Activated CD8-positive, alpha-beta T cell treated with anti-CD3 and anti-CD28 coated beads for 36 hours (primary cell): ENCODE measurements around the gene TSPAN31. TPM values are rescaled to one million over a fixed set of nuclear protein-coding genes. Genes with fewer than 3 reads are reported as not detected.
A peak's percentile ranks its signal among the peaks of the same experiment; 100 is the strongest.

Source experiments
- ATAC-seq: fragments of 200-7000 bp; cut with Tn5 transposase; one replicate; pipeline ENCODE4 v1.10.0; 2021; ENCODE audit warnings: mild to moderate bottlenecking, moderate library complexity
- CTCF ChIA-PET: fragments of 350-600 bp; sonication (Branson Sonifier 250); formaldehyde crosslinking; loops from one replicate; lab custom pipeline; 2021; ENCODE audit warnings: antibody characterized with exemption; lab: Charles Lee
- POLR2A ChIA-PET: fragments of 350-600 bp; sonication (Branson Sonifier 250); formaldehyde crosslinking; loops from one replicate; lab custom pipeline; 2021; ENCODE audit warnings: antibody characterized with exemption; lab: Charles Lee
- DNase-seq: peaks from one replicate; pipeline ENCODE4 v3.0.0-alpha.2; 2020
- H3K27ac Mint-ChIP-seq: one replicate; pipeline ENCODE4 v1.8.0; 2021; ENCODE audit warnings: mild to moderate bottlenecking, mixed read lengths
- H3K27me3 Mint-ChIP-seq: one replicate; pipeline ENCODE4 v1.8.0; 2021; ENCODE audit warnings: mixed read lengths
- H3K36me3 Mint-ChIP-seq: one replicate; pipeline ENCODE4 v1.8.0; 2021; ENCODE audit warnings: low read depth, mixed read lengths
- H3K4me1 Mint-ChIP-seq: one replicate; pipeline ENCODE4 v1.8.0; 2021; ENCODE audit warnings: low read depth, mixed read lengths
- H3K4me3 Mint-ChIP-seq: one replicate; pipeline ENCODE4 v1.8.0; 2021; ENCODE audit warnings: mild to moderate bottlenecking, moderate library complexity, mixed read lengths
- H3K9me3 Mint-ChIP-seq: one replicate; pipeline ENCODE4 v1.8.0; 2021; ENCODE audit warnings: mixed read lengths
- CTCF ChIP-seq: fragments of 200-600 bp; IDR thresholded peaks from one replicate; pipeline ENCODE4 v1.8.0; 2022; ENCODE audit warnings: antibody characterized with exemption, mild to moderate bottlenecking
- intact Hi-C: fragments of 100-400 bp; cut with micrococcal nuclease; formaldehyde crosslinking; loops from one replicate; pipeline ENCODE4 v1.10.0; 2022
- total RNA-seq, 2 experiments: library from RNA; stranded (reverse); gene quantifications; one replicate each; pipeline ENCODE4 v1.2.3, GENCODE V29; 2021

Gene TSPAN31
- total RNA-seq, 2 experiments from 2014 or later: 6.9 to 7.5 TPM

DNA sequence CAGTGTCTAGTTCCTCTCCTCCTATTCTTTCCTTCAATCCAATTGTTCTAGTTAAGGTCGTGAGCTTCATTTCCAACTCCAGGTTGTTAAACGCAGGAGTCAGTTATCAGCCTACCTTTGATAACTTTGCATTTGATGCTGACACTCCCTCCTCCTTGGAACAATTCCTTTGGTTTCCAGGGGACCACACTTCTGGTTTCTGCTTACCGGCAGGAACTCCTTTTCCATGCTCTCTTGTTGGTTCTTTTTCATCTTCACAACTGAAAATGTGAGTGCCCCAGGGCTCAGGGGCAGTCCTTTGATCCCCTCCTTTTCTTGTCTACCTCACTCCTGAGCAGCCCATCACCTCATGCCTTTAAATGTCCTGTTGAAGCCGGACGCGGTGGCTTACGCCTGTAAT lies 32.5 kb downstream of the TSPAN31 start:
- H3K4me3 Mint-ChIP-seq: no peak overlapping the region
- peaks cover 17% of the 10 kb centered on the region for H3K4me1 Mint-ChIP-seq
- ChIA-PET POLR2A (no interaction called here), CTCF (interaction anchor here (13.4 kb wide), 1 partner anchor 14 kb away, joined by 122 read pairs; the partner anchor contains the start of gene CYP27B1)
- intact Hi-C loops: no loop called here
- ATAC-seq (no peak), DNase-seq (no peak)
- TF ChIP-seq CTCF: no peak
- H3K9me3 Mint-ChIP-seq: no peaks in the 10 kb centered on the region
- H3K27me3 Mint-ChIP-seq: no peaks in the 10 kb centered on the region
- H3K36me3 Mint-ChIP-seq: peaks cover 5% of the 10 kb centered on the region
- H3K27ac Mint-ChIP-seq: no peak overlapping the region

GRCh38 chr12:57777911-57778310 lies 33.1 kb downstream of the TSPAN31 start:
- ATAC-seq: no peak
- no peak for TF ChIP-seq CTCF
- Mint-ChIP-seq H3K9me3 (no peaks in the 10 kb centered on the region), H3K4me1 (peaks cover 21% of the 10 kb centered on the region), H3K36me3 (peaks cover 8% of the 10 kb centered on the region), H3K4me3 (no peak overlapping the region), H3K27ac (no peak overlapping the region), H3K27me3 (no peaks in the 10 kb centered on the region)
- no peak for DNase-seq
- ChIA-PET POLR2A (interaction anchor here (1.2 kb wide), 1 partner anchor 13 kb away, joined by 4 read pairs; no protein-coding TSS in a partner anchor), CTCF (interaction anchor here (0.7 to 13.4 kb wide), 2 partner anchors 14 to 22 kb away, joined by 3 to 122 read pairs; partner anchors contain the start of gene CYP27B1)
- intact Hi-C loops: no loop called here

DNA sequence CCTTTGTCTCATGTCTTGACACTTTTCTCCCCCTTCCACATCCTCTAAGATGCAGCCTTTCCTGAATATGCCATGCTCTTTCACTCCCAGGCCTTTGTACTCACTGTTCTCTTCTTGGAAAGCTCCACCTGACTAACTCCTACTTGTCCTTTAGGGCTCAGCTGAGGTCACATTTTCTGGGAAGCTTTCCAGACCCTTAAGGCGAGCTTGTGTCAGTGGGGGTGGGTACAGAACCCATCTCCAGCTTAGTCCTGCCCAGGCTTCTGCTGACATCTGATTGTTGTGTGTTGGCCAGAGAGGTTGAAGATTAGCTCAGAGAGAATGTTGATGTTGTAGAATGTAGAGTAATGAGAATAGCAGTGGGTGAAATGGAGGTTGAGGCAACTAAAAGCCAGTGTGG lies 34.9 kb downstream of the TSPAN31 start:
- CTCF ChIA-PET: interaction anchor here (0.5 to 13.4 kb wide), 3 partner anchors 16 to 124 kb away, joined by 3 to 122 read pairs (median 6); partner anchors contain the start of gene CYP27B1
- intact Hi-C loops: loop anchor here (5.0 kb wide), 1 partner anchor 128 kb away; no protein-coding TSS in a partner anchor
- Mint-ChIP-seq H3K4me1 (peaks cover 28% of the 10 kb centered on the region), H3K27me3 (no peaks in the 10 kb centered on the region), H3K9me3 (no peaks in the 10 kb centered on the region), H3K27ac (no peak overlapping the region), H3K36me3 (peaks cover 16% of the 10 kb centered on the region), H3K4me3 (no peak overlapping the region)
- TF ChIP-seq CTCF: no peak
- POLR2A ChIA-PET: interaction anchor here (0.8 kb wide), 1 partner anchor 13 kb away, joined by 3 read pairs; the partner anchor contains the start of gene CYP27B1
- ATAC-seq: no peak
- DNase-seq: no peak

DNA sequence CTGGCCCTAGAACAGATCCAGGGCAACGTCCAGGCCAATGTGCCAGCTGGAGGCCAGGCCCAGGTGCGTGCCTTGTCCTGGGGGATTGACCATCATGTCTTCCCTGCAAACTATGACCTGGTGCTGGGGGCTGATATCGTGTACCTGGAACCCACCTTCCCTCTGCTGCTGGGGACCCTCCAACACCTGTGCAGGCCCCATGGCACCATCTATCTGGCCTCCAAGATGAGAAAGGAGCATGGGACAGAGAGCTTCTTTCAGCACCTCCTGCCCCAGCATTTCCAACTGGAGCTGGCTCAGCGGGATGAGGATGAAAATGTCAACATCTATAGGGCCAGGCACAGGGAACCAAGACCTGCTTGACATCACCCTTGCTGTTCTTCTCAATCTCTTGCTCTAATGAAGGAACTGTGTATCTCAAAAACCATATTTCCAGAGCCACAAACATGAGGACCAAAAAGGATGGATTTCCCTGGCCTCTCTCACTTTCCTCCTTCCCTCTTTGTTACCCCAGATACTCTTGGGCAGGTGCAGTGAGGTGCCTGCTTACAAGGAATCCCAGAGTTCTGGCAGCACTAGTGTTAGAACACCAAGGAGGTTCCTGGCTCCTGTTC lies 35.6 kb downstream of the TSPAN31 start:
- no peak for TF ChIP-seq CTCF
- ChIA-PET CTCF (interaction anchor here (0.5 to 13.4 kb wide), 4 partner anchors 17 to 123 kb away, joined by 3 to 122 read pairs (median 6); partner anchors contain the start of gene CYP27B1), POLR2A (interaction anchor here (0.5 to 0.8 kb wide), 2 partner anchors 14 to 86 kb away, joined by 3 read pairs; partner anchors contain the start of gene CYP27B1)
- intact Hi-C loops: loop anchor here (5.0 kb wide), 1 partner anchor 127 kb away; no protein-coding TSS in a partner anchor
- no peak overlapping the region for H3K27ac Mint-ChIP-seq
- H3K4me3 Mint-ChIP-seq: no peak overlapping the region
- H3K36me3 Mint-ChIP-seq: peaks cover 16% of the 10 kb centered on the region
- DNase-seq: no peak
- H3K27me3 Mint-ChIP-seq: no peaks in the 10 kb centered on the region
- H3K4me1 Mint-ChIP-seq: peaks cover 28% of the 10 kb centered on the region
- ATAC-seq: no peak
- no peaks in the 10 kb centered on the region for H3K9me3 Mint-ChIP-seq

DNA sequence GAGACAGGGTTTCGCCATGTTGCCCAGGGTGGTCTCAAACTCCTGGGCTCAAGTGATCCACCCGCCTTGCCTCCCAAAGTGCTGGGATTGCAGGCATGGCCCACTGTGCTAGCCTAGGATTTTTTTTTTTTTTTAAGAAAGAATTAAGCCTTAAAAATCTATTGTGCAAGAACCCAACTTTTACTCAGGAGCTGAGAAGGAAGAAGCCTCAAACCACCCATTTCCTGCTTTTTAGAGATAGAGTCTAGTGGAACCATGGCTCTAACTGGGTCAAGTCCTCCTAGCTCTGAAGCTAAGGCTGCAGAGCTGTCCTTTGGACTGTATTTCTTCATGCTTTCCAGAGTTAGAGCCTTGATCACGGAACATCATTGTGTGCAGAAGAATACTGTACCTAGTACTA lies 36.4 kb downstream of the TSPAN31 start:
- Mint-ChIP-seq H3K27ac (peak overlapping the region; percentile 96), H3K9me3 (no peaks in the 10 kb centered on the region), H3K36me3 (peaks cover 19% of the 10 kb centered on the region), H3K27me3 (no peaks in the 10 kb centered on the region), H3K4me1 (peaks cover 28% of the 10 kb centered on the region), H3K4me3 (no peak overlapping the region)
- intact Hi-C loops: loop anchor here (5.0 kb wide), 1 partner anchor 126 kb away; no protein-coding TSS in a partner anchor
- ATAC-seq (no peak), DNase-seq (no peak)
- CTCF ChIA-PET: interaction anchor here (0.9 to 13.4 kb wide), 9 partner anchors 9 to 124 kb away, joined by 3 to 122 read pairs (median 5); partner anchors contain the start of genes CYP27B1 and EEF1AKMT3
- POLR2A ChIA-PET: interaction anchor here (1.0 to 1.1 kb wide), 3 partner anchors 9 to 114 kb away, joined by 3 to 7 read pairs (median 4); partner anchors contain the start of genes EEF1AKMT3 and METTL1
- TF ChIP-seq CTCF: no peak
